Neural cell (in vitro differentiated cells): ENCODE data around the gene MICAL2. TPM values are rescaled to one million over a fixed set of nuclear protein-coding genes. Genes with fewer than 3 reads are reported as not detected.

ENCODE experiments used
- H2AFZ ChIP-seq: fragments of 200-600, 300-800 bp; sonication (generic), shearing (Covaris generic); 2 replicates; pipeline ENCODE4 v1.6.0; 2014; ENCODE audit warnings: low read depth, mild to moderate bottlenecking, antibody characterized with exemption, low read length, moderate library complexity
- H3F3A ChIP-seq: fragments of 200-600 bp; shearing (Covaris generic); 2 replicates; pipeline ENCODE4 v1.6.1; 2016; ENCODE audit warnings: mild to moderate bottlenecking, moderate library complexity, mixed read lengths, antibody characterized with exemption, low read length; ENCODE audit not compliant: insufficient read depth, poor library complexity, severe bottlenecking
- H3K27ac ChIP-seq: fragments of 200-600, 300-800 bp; sonication (generic), shearing (Covaris generic); 2 replicates; pipeline ENCODE4 v1.5.1; 2014; ENCODE audit warnings: mild to moderate bottlenecking, low read length, moderate library complexity
- H3K27me3 ChIP-seq: fragments of 300-800, 200-600 bp; sonication (generic), shearing (Covaris generic); 2 replicates; pipeline ENCODE4 v1.6.0; 2014; ENCODE audit warnings: mild to moderate bottlenecking, low read depth, low read length, moderate library complexity; ENCODE audit not compliant: insufficient read depth
- H3K36me3 ChIP-seq: fragments of 300-800, 200-600 bp; sonication (generic), shearing (Covaris generic); 2 replicates; pipeline ENCODE4 v1.5.1; 2014; ENCODE audit warnings: mild to moderate bottlenecking, antibody characterized with exemption, low read length, moderate library complexity; ENCODE audit not compliant: insufficient read depth
- H3K4me2 ChIP-seq: fragments of 300-800, 200-600 bp; sonication (generic), shearing (Covaris generic); 2 replicates; pipeline ENCODE4 v1.6.0; 2014; ENCODE audit warnings: mild to moderate bottlenecking, low read length
- H3K4me3 ChIP-seq: fragments of 300-800, 200-600 bp; sonication (generic), shearing (Covaris generic); 2 replicates; pipeline ENCODE4 v1.5.1; 2014; ENCODE audit warnings: mild to moderate bottlenecking, low read length, moderate library complexity
- H3K79me2 ChIP-seq: fragments of 200-600 bp; shearing (Covaris generic); replicated peaks from 2 replicates; pipeline ENCODE4 v1.6.0; 2014; ENCODE audit warnings: mild to moderate bottlenecking, low read length, moderate library complexity; ENCODE audit not compliant: insufficient read depth
- H3K9ac ChIP-seq: fragments of 300-800, 200-600 bp; sonication (generic), shearing (Covaris generic); 2 replicates; pipeline ENCODE4 v1.6.1; 2016; ENCODE audit warnings: mild to moderate bottlenecking, low read length, mixed read lengths
- H3K9me2 ChIP-seq: fragments of 200-600 bp; shearing (Covaris generic); 2 replicates; pipeline ENCODE4 v1.6.1; 2016; ENCODE audit warnings: mild to moderate bottlenecking, low read length, mixed read lengths; ENCODE audit not compliant: insufficient read depth
- H3K9me3 ChIP-seq: fragments of 200-600, 300-800 bp; sonication (generic), shearing (Covaris generic); 2 replicates; pipeline ENCODE4 v1.6.1; 2016; ENCODE audit warnings: mild to moderate bottlenecking, mixed run types, low read length, moderate library complexity, mixed read lengths
- H4K20me1 ChIP-seq: fragments of 200-600 bp; shearing (Covaris generic); 2 replicates; pipeline ENCODE4 v1.6.1; 2016; ENCODE audit warnings: mild to moderate bottlenecking, mixed run types; ENCODE audit not compliant: insufficient read depth
- CTCF ChIP-seq: fragments of 450-650 bp; IDR thresholded peaks from 2 replicates; pipeline ENCODE4 v1.5.1; 2014; ENCODE audit warnings: antibody characterized with exemption, mild to moderate bottlenecking, moderate library complexity; ENCODE audit not compliant: poor library complexity, severe bottlenecking
- EP300 ChIP-seq: fragments of 450-650 bp; conservative IDR thresholded peaks from 2 replicates; pipeline ENCODE4 v1.6.1; 2014; ENCODE audit warnings: antibody characterized with exemption, mild to moderate bottlenecking, moderate library complexity; ENCODE audit not compliant: poor library complexity, severe bottlenecking
- EZH2 ChIP-seq: fragments of 200-600, 300-800 bp; shearing (Covaris generic), sonication (generic); IDR thresholded peaks from 2 replicates; pipeline ENCODE4 v1.6.1; 2014; ENCODE audit warnings: antibody characterized with exemption, low read length, borderline replicate concordance, mild to moderate bottlenecking; ENCODE audit not compliant: insufficient read depth, poor library complexity, severe bottlenecking
- MXI1 ChIP-seq: fragments of 450-650 bp; conservative IDR thresholded peaks from 2 replicates; pipeline ENCODE4 v1.6.1; 2014; ENCODE audit warnings: antibody characterized with exemption, mild to moderate bottlenecking; ENCODE audit not compliant: poor library complexity, severe bottlenecking
- POLR2AphosphoS5 ChIP-seq: IDR thresholded peaks from 2 replicates; pipeline ENCODE4 v1.6.1; 2012
- RAD21 ChIP-seq: fragments of 450-650 bp; conservative IDR thresholded peaks from 2 replicates; pipeline ENCODE4 v1.6.1; 2014; ENCODE audit warnings: antibody characterized with exemption, mild to moderate bottlenecking, moderate library complexity
- REST ChIP-seq: IDR thresholded peaks from 2 replicates; pipeline ENCODE4 v1.6.1; 2012; ENCODE audit warnings: borderline replicate concordance
- SMC3 ChIP-seq: fragments of 450-650 bp; conservative IDR thresholded peaks from 2 replicates; pipeline ENCODE4 v1.6.1; 2014; ENCODE audit warnings: antibody characterized with exemption, mild to moderate bottlenecking, moderate library complexity; ENCODE audit not compliant: poor library complexity
- TAF1 ChIP-seq: IDR thresholded peaks from 2 replicates; pipeline ENCODE4 v1.6.1; 2012; ENCODE audit warnings: low read depth
- polyA plus RNA-seq: library from polyadenylated mRNA; depleted of rRNA; stranded (reverse); fragments of >200 nt; gene quantifications from 2 replicates; pipeline ENCODE4 v1.2.3, GENCODE V29; 2014

MICAL2 gene
- polyA plus RNA-seq, 1 donor from 2014 or later = 2.2 TPM

- Histone ChIP-seq H3K9ac (no peak overlapping the region), H3K4me3 (no peak overlapping the region), H3K9me2 (no peaks in the 10 kb centered on the region), H2AFZ (no peak overlapping the region), H3K9me3 (no peaks in the 10 kb centered on the region), H3F3A (no peaks in the 10 kb centered on the region), H3K4me2 (no peak overlapping the region), H4K20me1 (no peaks in the 10 kb centered on the region), H3K36me3 (no peaks in the 10 kb centered on the region), H3K79me2 (no peaks in the 10 kb centered on the region), H3K27me3 (no peaks in the 10 kb centered on the region), H3K27ac (no peak overlapping the region)
- no peak for TF ChIP-seq REST
- no peak for TF ChIP-seq SMC3
- no peak for TF ChIP-seq TAF1
- no peak for TF ChIP-seq CTCF
- no peak for TF ChIP-seq POLR2AphosphoS5
These were observed 66.0 kb downstream of the MICAL2 start for GRCh38 chr11:12176410-12176809.

- H3K9ac ChIP-seq = no peak overlapping the region
- H3K9me2 ChIP-seq = no peaks in the 10 kb centered on the region
- H2AFZ ChIP-seq = no peak overlapping the region
- no peaks in the 10 kb centered on the region for H3K27me3 ChIP-seq
- no peak for TF ChIP-seq RAD21
- no peak for TF ChIP-seq EZH2
- no peak for TF ChIP-seq EP300
- no peak for TF ChIP-seq SMC3
- TF ChIP-seq MXI1 = no peak
- no peak for TF ChIP-seq TAF1
- TF ChIP-seq POLR2AphosphoS5 = no peak
- TF ChIP-seq CTCF = no peak
- no peak for TF ChIP-seq REST
- H3F3A ChIP-seq = no peaks in the 10 kb centered on the region
- H3K36me3 ChIP-seq = no peaks in the 10 kb centered on the region
- H4K20me1 ChIP-seq = no peaks in the 10 kb centered on the region
- H3K27ac ChIP-seq = no peak overlapping the region
- no peaks in the 10 kb centered on the region for H3K79me2 ChIP-seq
- H3K4me2 ChIP-seq = no peak overlapping the region
- H3K4me3 ChIP-seq = no peak overlapping the region
- no peaks in the 10 kb centered on the region for H3K9me3 ChIP-seq
These were observed 67.4 kb downstream of the MICAL2 start for GRCh38 chr11:12177739-12178338.
